SK-N-MC (cell line): ENCODE results near the gene LGR6.

Experiments
- DNase-seq: peaks from one replicate; pipeline ENCODE4 v3.0.0-alpha.2; 2011; ENCODE audit warnings: low read depth, low spot score
- H3K27ac ChIP-seq: fragments of 200-600 bp; sonication (generic); 2 replicates; pipeline ENCODE4 v1.5.1; 2016; ENCODE audit warnings: mixed run types
- H3K36me3 ChIP-seq: fragments of 200-600 bp; sonication (generic); 2 replicates; pipeline ENCODE4 v1.6.1; 2017; ENCODE audit warnings: antibody characterized with exemption, low read length, mixed read lengths; ENCODE audit not compliant: insufficient read depth
- H3K4me3 ChIP-seq: fragments of 200-600 bp; sonication (generic); 2 replicates; pipeline ENCODE4 v1.5.1; 2016
- H3K9ac ChIP-seq: fragments of 200-600 bp; sonication (generic); 2 replicates; pipeline ENCODE4 v1.8.0; 2017; ENCODE audit warnings: mixed run types, mixed read lengths; ENCODE audit not compliant: insufficient read length
- H3K9me3 ChIP-seq: fragments of 200-600 bp; sonication (generic); 2 replicates; pipeline ENCODE4 v1.6.1; 2017; ENCODE audit warnings: low read depth, mild to moderate bottlenecking, antibody characterized with exemption, low read length, moderate library complexity, mixed read lengths
- EZH2 ChIP-seq: fragments of 200-600 bp; sonication (generic); IDR thresholded peaks from one replicate; pipeline ENCODE4 v1.6.1; 2017; ENCODE audit warnings: antibody characterized with exemption
- FOXP2 ChIP-seq: optimal IDR thresholded peaks from 2 replicates; pipeline ENCODE3; 2011; ENCODE audit warnings: mild to moderate bottlenecking, moderate library complexity; ENCODE audit not compliant: insufficient read depth; ENCODE audit errors: extremely low read length, control extremely low read depth
- POLR2AphosphoS5 ChIP-seq: IDR thresholded peaks from 2 replicates; pipeline ENCODE4 v1.6.1; 2012; ENCODE audit warnings: mild to moderate bottlenecking, low read depth, low read length, borderline replicate concordance

Gene LGR6

GRCh38 chr1:202200669-202201068 is 7.1 kb downstream of the LGR6 start:
- Histone ChIP-seq H3K27ac (no peak overlapping the region), H3K36me3 (no peaks in the 10 kb centered on the region), H3K9me3 (no peaks in the 10 kb centered on the region), H3K9ac (no peak overlapping the region), H3K4me3 (no peak overlapping the region)
- DNase-seq, result no peak
- TF ChIP-seq POLR2AphosphoS5, result no peak
- TF ChIP-seq FOXP2, result no peak
- no peak for TF ChIP-seq EZH2

- Histone ChIP-seq H3K4me3 (no peak overlapping the region), H3K9ac (no peak overlapping the region), H3K9me3 (no peaks in the 10 kb centered on the region), H3K36me3 (no peaks in the 10 kb centered on the region), H3K27ac (no peak overlapping the region)
- DNase-seq, result no peak
- TF ChIP-seq POLR2AphosphoS5, result no peak
- no peak for TF ChIP-seq EZH2
- no peak for TF ChIP-seq FOXP2
Observed at GRCh38 chr1:202201266-202201665, 7.7 kb downstream of the LGR6 start.

- no peak for TF ChIP-seq FOXP2
- TF ChIP-seq EZH2, result no peak
- no peak for TF ChIP-seq POLR2AphosphoS5
- Histone ChIP-seq H3K36me3 (no peaks in the 10 kb centered on the region), H3K4me3 (no peak overlapping the region), H3K9ac (no peak overlapping the region), H3K9me3 (no peaks in the 10 kb centered on the region), H3K27ac (no peak overlapping the region)
- DNase-seq, result no peak
Observed at GRCh38 chr1:202201971-202202370, 8.4 kb downstream of the LGR6 start.

- Histone ChIP-seq H3K9ac (no peak overlapping the region), H3K4me3 (no peak overlapping the region), H3K9me3 (no peaks in the 10 kb centered on the region), H3K36me3 (no peaks in the 10 kb centered on the region), H3K27ac (no peak overlapping the region)
- DNase-seq, result no peak
- TF ChIP-seq EZH2, result no peak
- TF ChIP-seq FOXP2, result no peak
- no peak for TF ChIP-seq POLR2AphosphoS5
Observed at GRCh38 chr1:202202500-202203168, 9.0 kb downstream of the LGR6 start.

- H3K9ac ChIP-seq, result no peak overlapping the region
- H3K36me3 ChIP-seq, result no peaks in the 10 kb centered on the region
- no peak overlapping the region for H3K27ac ChIP-seq
- H3K4me3 ChIP-seq, result no peak overlapping the region
- no peaks in the 10 kb centered on the region for H3K9me3 ChIP-seq
- no peak for TF ChIP-seq FOXP2
- TF ChIP-seq POLR2AphosphoS5, result no peak
- no peak for TF ChIP-seq EZH2
- DNase-seq, result no peak
Observed at GRCh38 chr1:202203238-202204039, 9.8 kb downstream of the LGR6 start.

- DNase-seq, result no peak
Observed at GRCh38 chr1:202204065-202204464, 10.5 kb downstream of the LGR6 start.

GRCh38 chr1:202205523-202206190 is 12.1 kb downstream of the LGR6 start:
- Histone ChIP-seq H3K9ac (no peak overlapping the region), H3K4me3 (no peak overlapping the region), H3K27ac (no peak overlapping the region), H3K36me3 (no peaks in the 10 kb centered on the region), H3K9me3 (no peaks in the 10 kb centered on the region)
- no peak for DNase-seq
- no peak for TF ChIP-seq EZH2
- no peak for TF ChIP-seq FOXP2
- no peak for TF ChIP-seq POLR2AphosphoS5

More at GRCh38 chr1:202204065-202204464, 10.5 kb downstream of the LGR6 start:
- H3K9ac ChIP-seq, result no peak overlapping the region
- H3K27ac ChIP-seq, result no peak overlapping the region
- H3K36me3 ChIP-seq, result no peaks in the 10 kb centered on the region
- no peak overlapping the region for H3K4me3 ChIP-seq
- H3K9me3 ChIP-seq, result no peaks in the 10 kb centered on the region
- TF ChIP-seq EZH2, result no peak

GRCh38 chr1:202207292-202207691 is 13.7 kb downstream of the LGR6 start:
- TF ChIP-seq FOXP2 (no peak), EZH2 (no peak), POLR2AphosphoS5 (no peak)
- Histone ChIP-seq H3K27ac (no peak overlapping the region), H3K36me3 (no peaks in the 10 kb centered on the region), H3K9ac (no peak overlapping the region), H3K4me3 (no peak overlapping the region), H3K9me3 (no peaks in the 10 kb centered on the region)
- no peak for DNase-seq
